OCI-LY7 (cell line): ENCODE results near the gene SNAP91.

ENCODE experiments used
- CTCF ChIP-seq: fragments of 200-600 bp; sonication (generic); conservative IDR thresholded peaks from 2 replicates; pipeline ENCODE4 v1.5.1; 2014; ENCODE audit warnings: mild to moderate bottlenecking, antibody characterized with exemption, low read length, moderate library complexity, mixed read lengths
- EZH2phosphoT487 ChIP-seq: fragments of 200-600 bp; sonication (generic); IDR thresholded peaks from 2 replicates; pipeline ENCODE4 v1.6.1; 2018; ENCODE audit warnings: low read depth, borderline replicate concordance, mild to moderate bottlenecking, mixed run types, antibody characterized with exemption, low read length, moderate library complexity, mixed read lengths

- 0 out of 2 replicates have a peak, but pooled peaks have one; percentile 41 for TF ChIP-seq CTCF
- TF ChIP-seq EZH2phosphoT487: no peak
Observed at GRCh38 chr6:83518816-83519480, 190.0 kb downstream of the SNAP91 start.
